Midbrain (tissue), 1 donor: Measurements from ENCODE around the gene PCDH1.

Source experiments
- DNase-seq: peaks from one replicate; lab custom pipeline; 2025; lab: John Stamatoyannopoulos, UW

Gene PCDH1

DNA sequence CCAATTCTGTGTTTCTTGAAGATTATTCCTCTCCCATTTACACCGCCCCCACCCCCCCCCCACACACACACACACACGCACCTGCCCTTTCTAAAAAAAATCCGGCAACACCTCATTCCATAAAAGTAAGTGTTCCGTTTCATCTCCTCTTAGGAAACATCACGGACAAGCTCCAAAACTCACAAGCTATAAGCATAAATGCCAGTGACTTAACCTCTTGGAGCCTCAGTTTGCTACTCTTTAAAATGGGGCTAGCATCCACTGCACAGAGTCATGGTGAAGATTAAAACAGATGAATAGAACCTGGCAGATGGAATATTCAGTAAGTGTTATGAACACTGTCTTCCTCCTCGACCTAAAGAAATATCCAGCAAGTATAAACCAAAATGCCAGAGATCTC lies 70.5 kb downstream of the PCDH1 start:
- no peak for DNase-seq

GRCh38 chr5:141807329-141807728 lies 70.9 kb downstream of the PCDH1 start:
- DNase-seq, result no peak

DNA sequence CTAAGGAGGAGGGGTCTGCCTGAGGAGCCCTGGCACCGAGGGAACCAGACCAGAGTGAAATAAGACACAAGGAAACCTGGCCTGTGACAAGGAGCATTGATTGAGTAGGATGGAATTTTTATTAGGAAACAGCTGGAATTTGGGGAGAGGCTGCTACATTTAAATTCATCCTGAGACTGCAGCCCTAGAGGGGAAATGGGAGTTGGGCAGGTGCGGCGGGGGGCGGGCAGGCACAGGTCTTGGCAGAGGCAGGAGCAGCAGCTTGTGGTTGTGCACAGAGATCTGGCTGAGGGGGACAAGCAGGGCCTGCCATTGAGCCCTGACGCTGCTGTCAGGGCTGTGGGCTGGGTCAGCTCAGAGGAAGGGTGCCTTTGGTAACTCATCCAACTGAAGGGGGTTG lies 71.6 kb downstream of the PCDH1 start:
- no peak for DNase-seq

DNA sequence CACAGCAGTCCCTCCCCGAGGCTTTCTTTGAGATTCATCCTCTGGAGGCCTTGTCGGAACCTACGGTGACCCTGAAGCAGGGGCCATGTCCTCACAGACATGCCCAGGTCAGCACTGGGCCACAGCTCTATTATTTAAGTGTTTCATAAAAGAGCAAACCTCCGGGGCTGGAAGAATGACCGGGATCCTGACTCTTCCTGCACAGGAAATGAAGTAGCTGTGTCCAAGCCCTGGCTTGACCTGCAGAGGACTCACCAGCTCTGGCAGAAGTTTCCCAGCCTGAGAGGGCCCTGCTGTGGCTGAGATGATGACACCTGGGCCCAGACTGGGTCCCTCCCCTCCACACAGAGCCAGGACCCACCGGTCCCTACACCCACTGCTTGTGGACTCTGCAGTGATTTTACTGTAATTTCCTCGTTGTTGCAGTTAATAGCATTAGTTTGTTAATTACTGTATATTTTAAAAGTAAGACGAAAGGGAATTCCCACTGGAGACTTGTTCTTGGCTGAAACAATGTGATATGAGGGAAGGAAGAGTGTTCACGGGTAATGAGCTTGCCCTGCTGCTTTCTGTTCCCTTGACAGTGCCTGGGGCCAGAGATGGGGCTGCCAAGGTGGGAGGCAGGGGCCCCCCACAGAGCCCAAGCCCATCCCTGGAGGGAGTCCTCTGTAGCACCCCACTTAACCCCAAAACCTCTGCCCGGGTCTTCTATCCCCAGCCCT lies 72.2 kb downstream of the PCDH1 start:
- no peak for DNase-seq

- DNase-seq, result no peak
Observed at GRCh38 chr5:141804475-141804874, 73.7 kb downstream of the PCDH1 start.
